HEK293 (cell line): ENCODE data around the gene PRKCE.

ENCODE experiments used
- CTCF ChIA-PET: fragments of 350-600 bp; formaldehyde crosslinking; extraction: SDS; loops from one replicate; lab custom pipeline; 2021; ENCODE audit warnings: antibody characterized with exemption; lab: Yijun Ruan, JAX
- POLR2A ChIA-PET: fragments of 300-600 bp; formaldehyde crosslinking; extraction: SDS; loops from one replicate; lab custom pipeline; 2020; ENCODE audit warnings: antibody characterized with exemption, inconsistent platforms; lab: Yijun Ruan, JAX
- H3K27ac ChIP-seq: fragments of 200-500 bp; sonication (Bioruptor generic); 2 replicates; pipeline ENCODE4 v1.5.1; 2014; ENCODE audit warnings: low read depth, low read length, control low read depth, inconsistent platforms; ENCODE audit errors: extremely low read depth
- H3K36me3 ChIP-seq, 2 experiments: fragments of 200-500 bp in 1 of 2; sonication (Bioruptor generic) in 1 of 2; 1 replicate in 1 of 2; 2 replicates in 1 of 2; pipeline ENCODE4 v1.5.1; 2014 to 2017; ENCODE audit warnings: inconsistent platforms in 2 of 2, low read length in 2 of 2; ENCODE audit not compliant: control insufficient read depth in 2 of 2, insufficient read depth in 1 of 2
- H3K4me1 ChIP-seq: fragments of 200-500 bp; sonication (Bioruptor generic); 2 replicates; pipeline ENCODE4 v1.5.1; 2014; ENCODE audit warnings: mild to moderate bottlenecking, low read length, inconsistent platforms; ENCODE audit not compliant: control insufficient read depth, insufficient read depth
- H3K4me3 ChIP-seq: 2 replicates; pipeline ENCODE4 v1.5.1; 2011; ENCODE audit warnings: low read depth, mild to moderate bottlenecking, control low read depth, low read length, moderate library complexity
- H3K9me3 ChIP-seq: fragments of 200-500 bp; sonication (Bioruptor generic); 2 replicates; pipeline ENCODE4 v1.5.1; 2014; ENCODE audit warnings: low read depth, low read length, inconsistent platforms; ENCODE audit not compliant: control insufficient read depth, insufficient read depth
- GLI2 ChIP-seq: fragments of 450-650 bp; formaldehyde crosslinking; IDR thresholded peaks from 2 replicates; pipeline ENCODE4; 2017; ENCODE audit warnings: missing biosample characterization, missing genetic modification characterization, low read depth, borderline replicate concordance
- IKZF3 ChIP-seq: fragments of 450-650 bp; IDR thresholded peaks from 2 replicates; pipeline ENCODE4 v1.5.0; 2018; ENCODE audit warnings: missing biosample characterization, mild to moderate bottlenecking, missing genetic modification characterization, moderate library complexity
- KLF7 ChIP-seq: fragments of 450-650 bp; formaldehyde crosslinking; IDR thresholded peaks from 2 replicates; pipeline ENCODE4 v1.5.1; 2016; ENCODE audit warnings: missing biosample characterization, missing genetic modification characterization, borderline replicate concordance
- SETDB1 ChIP-seq: IDR thresholded peaks from one replicate; pipeline ENCODE4 v1.6.1; 2017; ENCODE audit warnings: mild to moderate bottlenecking, low read length, moderate library complexity, mixed read lengths; ENCODE audit not compliant: insufficient read length
- WT1 ChIP-seq: fragments of 450-650 bp; formaldehyde crosslinking; IDR thresholded peaks from 2 replicates; pipeline ENCODE4 v1.5.1; 2016; ENCODE audit warnings: missing biosample characterization, missing genetic modification characterization
- YY1 ChIP-seq: fragments of 450-650 bp; formaldehyde crosslinking; IDR thresholded peaks from 2 replicates; pipeline ENCODE4 v1.5.1; 2018; ENCODE audit warnings: missing biosample characterization, missing genetic modification characterization
- ZBTB17 ChIP-seq: fragments of 450-650 bp; formaldehyde crosslinking; IDR thresholded peaks from 2 replicates; pipeline ENCODE4 v1.5.1; 2016; ENCODE audit warnings: missing biosample characterization, missing genetic modification characterization
- ZBTB7A ChIP-seq: fragments of 450-650 bp; formaldehyde crosslinking; IDR thresholded peaks from 2 replicates; pipeline ENCODE4 v1.5.1; 2016; ENCODE audit warnings: low read depth, missing biosample characterization, missing genetic modification characterization
- ZFP3 ChIP-seq: fragments of 450-650 bp; formaldehyde crosslinking; IDR thresholded peaks from 2 replicates; pipeline ENCODE4 v1.5.1; 2016; ENCODE audit warnings: low read depth, missing biosample characterization, missing genetic modification characterization
- ZFP37 ChIP-seq: fragments of 450-650 bp; formaldehyde crosslinking; IDR thresholded peaks from 2 replicates; pipeline ENCODE4 v1.5.1; 2016; ENCODE audit warnings: missing biosample characterization, missing genetic modification characterization
- ZNF155 ChIP-seq: fragments of 450-650 bp; formaldehyde crosslinking; IDR thresholded peaks from 2 replicates; pipeline ENCODE4 v1.5.1; 2016; ENCODE audit warnings: missing biosample characterization, missing genetic modification characterization
- ZNF202 ChIP-seq: fragments of 450-650 bp; formaldehyde crosslinking; IDR thresholded peaks from 2 replicates; pipeline ENCODE4 v1.5.1; 2016; ENCODE audit warnings: missing biosample characterization, missing genetic modification characterization, borderline replicate concordance
- ZNF211 ChIP-seq: fragments of 450-650 bp; formaldehyde crosslinking; IDR thresholded peaks from 2 replicates; pipeline ENCODE4 v1.5.1; 2016; ENCODE audit warnings: low read depth, missing biosample characterization, missing genetic modification characterization
- ZNF292 ChIP-seq: fragments of 450-650 bp; formaldehyde crosslinking; IDR thresholded peaks from 2 replicates; pipeline ENCODE4 v1.5.1; 2016; ENCODE audit warnings: low read depth, missing biosample characterization, missing genetic modification characterization, borderline replicate concordance
- ZNF324 ChIP-seq: fragments of 450-650 bp; formaldehyde crosslinking; IDR thresholded peaks from 2 replicates; pipeline ENCODE4 v1.5.1; 2016; ENCODE audit warnings: missing biosample characterization, missing genetic modification characterization
- ZNF341 ChIP-seq: fragments of 450-650 bp; formaldehyde crosslinking; IDR thresholded peaks from 2 replicates; pipeline ENCODE4; 2016; ENCODE audit warnings: low read depth, missing biosample characterization, missing genetic modification characterization
- ZNF366 ChIP-seq: fragments of 450-650 bp; formaldehyde crosslinking; conservative IDR thresholded peaks from 2 replicates; pipeline ENCODE4 v1.5.1; 2016; ENCODE audit warnings: missing biosample characterization, missing genetic modification characterization
- ZNF501 ChIP-seq: fragments of 450-650 bp; formaldehyde crosslinking; IDR thresholded peaks from 2 replicates; pipeline ENCODE4 v1.5.1; 2016; ENCODE audit warnings: missing biosample characterization, missing genetic modification characterization
- ZNF660 ChIP-seq: fragments of 450-650 bp; IDR thresholded peaks from 2 replicates; pipeline ENCODE4 v1.5.1; 2018; ENCODE audit warnings: missing biosample characterization, mild to moderate bottlenecking, missing genetic modification characterization
- ZNF701 ChIP-seq: fragments of 450-650 bp; formaldehyde crosslinking; IDR thresholded peaks from 2 replicates; pipeline ENCODE4 v1.5.1; 2016; ENCODE audit warnings: missing biosample characterization, missing genetic modification characterization
- ZNF768 ChIP-seq: fragments of 450-650 bp; formaldehyde crosslinking; IDR thresholded peaks from 2 replicates; pipeline ENCODE4 v1.5.1; 2018; ENCODE audit warnings: missing biosample characterization, mild to moderate bottlenecking, missing genetic modification characterization
- TF ChIP-seq, protein P1 (sequence below): fragments of 450-650 bp; formaldehyde crosslinking; IDR thresholded peaks from 2 replicates; pipeline ENCODE4 v1.5.1; 2017; ENCODE audit warnings: missing biosample characterization, mild to moderate bottlenecking, missing genetic modification characterization, moderate library complexity
- TF ChIP-seq, protein P2 (sequence below): fragments of 450-650 bp; formaldehyde crosslinking; IDR thresholded peaks from 2 replicates; pipeline ENCODE4 v1.5.1; 2017; ENCODE audit warnings: missing biosample characterization, missing genetic modification characterization
- TF ChIP-seq, protein P3 (sequence below): fragments of 450-650 bp; IDR thresholded peaks from 2 replicates; pipeline ENCODE4 v1.5.1; 2018; ENCODE audit warnings: missing biosample characterization, mild to moderate bottlenecking, missing genetic modification characterization
- TF ChIP-seq, protein P4 (sequence below): fragments of 450-650 bp; formaldehyde crosslinking; IDR thresholded peaks from 2 replicates; pipeline ENCODE4 v1.5.1; 2016; ENCODE audit warnings: missing biosample characterization, missing genetic modification characterization
- TF ChIP-seq, protein P5 (sequence below): sonication (generic); formaldehyde crosslinking; IDR thresholded peaks from 2 replicates; pipeline ENCODE4 v1.8.1; 2022; ENCODE audit warnings: mild to moderate bottlenecking, moderate library complexity, missing genetic modification reagents
- TF ChIP-seq, protein P6 (sequence below): fragments of 450-650 bp; formaldehyde crosslinking; IDR thresholded peaks from 2 replicates; pipeline ENCODE4 v1.5.1; 2016; ENCODE audit warnings: missing biosample characterization, missing genetic modification characterization
- TF ChIP-seq, protein P7 (sequence below): fragments of 450-650 bp; formaldehyde crosslinking; IDR thresholded peaks from 2 replicates; pipeline ENCODE4; 2016; ENCODE audit warnings: missing biosample characterization, missing genetic modification characterization

PRKCE gene

DNA sequence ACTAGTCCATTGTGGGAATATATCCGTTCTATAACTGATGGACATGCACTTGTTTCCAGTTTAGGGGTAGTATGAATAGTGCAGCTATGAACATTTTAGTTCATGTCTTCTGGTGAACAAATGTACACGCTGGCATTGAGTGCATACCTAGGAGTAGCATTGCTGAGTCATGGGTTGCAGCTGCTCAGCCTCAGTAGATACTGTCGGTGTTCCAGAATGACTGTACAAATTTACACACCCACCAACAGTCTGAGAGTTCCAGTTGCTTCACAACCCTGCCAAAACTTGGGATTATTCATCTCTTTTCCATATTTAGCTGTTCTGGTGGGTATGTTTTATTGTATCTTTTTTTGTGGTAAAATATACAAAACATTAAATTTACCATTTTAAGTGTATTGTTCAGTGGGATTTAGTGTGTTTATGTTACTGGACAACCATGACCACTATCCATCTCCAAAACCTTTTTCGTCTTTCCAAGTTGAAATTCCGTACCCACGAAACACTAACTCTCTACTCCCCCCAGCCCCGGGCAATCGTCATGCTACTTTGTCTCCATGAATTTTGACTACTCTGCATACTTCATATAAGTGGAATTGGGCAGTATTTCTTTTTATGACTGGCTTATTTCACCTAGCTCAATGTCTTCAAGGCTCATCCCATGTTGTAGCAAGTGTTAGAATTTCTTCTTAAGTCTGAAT is 281.0 kb downstream of the PRKCE start:
- CTCF ChIA-PET: no interaction called here

DNA sequence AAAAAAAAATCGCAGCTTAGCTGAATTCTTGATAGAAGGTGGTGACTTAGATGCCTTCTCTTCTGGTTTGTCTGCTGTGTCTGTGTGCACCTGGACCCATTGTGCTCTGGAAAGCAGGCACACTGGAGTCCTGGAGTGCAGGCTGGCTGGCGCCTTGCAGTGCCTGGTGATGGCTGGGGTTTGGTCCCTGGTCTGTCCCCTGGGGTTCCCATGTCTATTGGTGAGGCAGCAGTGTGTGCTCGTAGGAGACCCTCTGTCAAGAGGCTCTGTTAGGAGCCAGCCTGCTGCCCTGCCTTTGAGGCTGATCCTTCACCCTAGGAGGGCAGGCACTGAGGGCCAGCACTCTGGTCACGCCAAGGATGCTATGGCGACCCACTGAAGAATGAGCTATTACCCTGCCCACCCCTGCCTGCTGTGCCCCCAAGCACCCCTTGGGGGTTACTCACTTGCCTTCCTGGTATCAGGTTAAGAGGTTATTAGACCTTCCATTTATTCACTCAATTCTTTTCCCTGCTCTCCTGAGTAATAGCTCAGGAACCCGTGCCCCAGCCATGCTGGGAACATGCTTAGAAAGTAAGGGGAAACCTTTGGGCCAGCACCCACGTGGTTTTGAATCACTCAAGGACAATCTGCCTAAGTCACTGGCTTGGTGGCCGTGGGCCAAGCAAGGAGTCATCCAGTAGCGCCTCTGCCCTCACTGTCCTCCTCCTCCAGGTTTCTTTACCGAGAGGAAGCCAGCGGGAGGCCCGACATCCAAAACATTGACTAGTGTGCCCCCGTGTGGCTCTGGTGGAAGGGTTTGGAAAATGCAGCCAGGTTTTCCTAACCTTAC is 284.5 kb downstream of the PRKCE start:
- H3K9me3 ChIP-seq: no peaks in the 10 kb centered on the region
- H3K27ac ChIP-seq: no peak overlapping the region
- H3K4me3 ChIP-seq: no peak overlapping the region
- peaks cover 20% of the 10 kb centered on the region for H3K4me1 ChIP-seq
- no peaks in the 10 kb centered on the region for H3K36me3 ChIP-seq
- ChIA-PET CTCF (interaction anchor here (0.6 to 2.5 kb wide), 16 partner anchors 11 to 978 kb away, joined by 3 to 15 read pairs (median 4); no protein-coding TSS in a partner anchor), POLR2A (no interaction called here)
- TF ChIP-seq ZBTB7A (tag by site-specific recombination): no peak
- TF ChIP-seq ZFP3 (tag by site-specific recombination): no peak
- peak; percentile 64; the same call in 1 of the 2 replicates for TF ChIP-seq IKZF3 (tag by site-specific recombination)
- no peak for TF ChIP-seq SETDB1
- TF ChIP-seq ZNF366 (tag by site-specific recombination): peak; percentile 78
- no peak for TF ChIP-seq YY1 (tag by site-specific recombination)
- peak; percentile 82 for TF ChIP-seq ZBTB17 (tag by site-specific recombination)
- TF ChIP-seq WT1 (tag by site-specific recombination): no peak
- TF ChIP-seq, protein P1, sequence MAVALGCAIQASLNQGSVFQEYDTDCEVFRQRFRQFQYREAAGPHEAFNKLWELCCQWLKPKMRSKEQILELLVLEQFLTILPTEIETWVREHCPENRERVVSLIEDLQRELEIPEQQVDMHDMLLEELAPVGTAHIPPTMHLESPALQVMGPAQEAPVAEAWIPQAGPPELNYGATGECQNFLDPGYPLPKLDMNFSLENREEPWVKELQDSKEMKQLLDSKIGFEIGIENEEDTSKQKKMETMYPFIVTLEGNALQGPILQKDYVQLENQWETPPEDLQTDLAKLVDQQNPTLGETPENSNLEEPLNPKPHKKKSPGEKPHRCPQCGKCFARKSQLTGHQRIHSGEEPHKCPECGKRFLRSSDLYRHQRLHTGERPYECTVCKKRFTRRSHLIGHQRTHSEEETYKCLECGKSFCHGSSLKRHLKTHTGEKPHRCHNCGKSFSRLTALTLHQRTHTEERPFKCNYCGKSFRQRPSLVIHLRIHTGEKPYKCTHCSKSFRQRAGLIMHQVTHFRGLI: no peak
- TF ChIP-seq, protein P2, sequence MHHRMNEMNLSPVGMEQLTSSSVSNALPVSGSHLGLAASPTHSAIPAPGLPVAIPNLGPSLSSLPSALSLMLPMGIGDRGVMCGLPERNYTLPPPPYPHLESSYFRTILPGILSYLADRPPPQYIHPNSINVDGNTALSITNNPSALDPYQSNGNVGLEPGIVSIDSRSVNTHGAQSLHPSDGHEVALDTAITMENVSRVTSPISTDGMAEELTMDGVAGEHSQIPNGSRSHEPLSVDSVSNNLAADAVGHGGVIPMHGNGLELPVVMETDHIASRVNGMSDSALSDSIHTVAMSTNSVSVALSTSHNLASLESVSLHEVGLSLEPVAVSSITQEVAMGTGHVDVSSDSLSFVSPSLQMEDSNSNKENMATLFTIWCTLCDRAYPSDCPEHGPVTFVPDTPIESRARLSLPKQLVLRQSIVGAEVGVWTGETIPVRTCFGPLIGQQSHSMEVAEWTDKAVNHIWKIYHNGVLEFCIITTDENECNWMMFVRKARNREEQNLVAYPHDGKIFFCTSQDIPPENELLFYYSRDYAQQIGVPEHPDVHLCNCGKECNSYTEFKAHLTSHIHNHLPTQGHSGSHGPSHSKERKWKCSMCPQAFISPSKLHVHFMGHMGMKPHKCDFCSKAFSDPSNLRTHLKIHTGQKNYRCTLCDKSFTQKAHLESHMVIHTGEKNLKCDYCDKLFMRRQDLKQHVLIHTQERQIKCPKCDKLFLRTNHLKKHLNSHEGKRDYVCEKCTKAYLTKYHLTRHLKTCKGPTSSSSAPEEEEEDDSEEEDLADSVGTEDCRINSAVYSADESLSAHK (tag by site-specific recombination): no peak

More for the DNA sequence above, 281.0 kb downstream of the PRKCE start:
- TF ChIP-seq ZNF701 (tag by site-specific recombination) (no peak), KLF7 (tag by site-specific recombination) (no peak), ZFP37 (tag by site-specific recombination) (no peak), ZNF341 (tag by site-specific recombination) (no peak), GLI2 (tag by site-specific recombination) (no peak), ZNF324 (no peak), ZNF292 (tag by site-specific recombination) (no peak), ZNF155 (tag by site-specific recombination) (no peak), ZNF660 (no peak), ZNF768 (tag by site-specific recombination) (no peak), ZNF202 (tag by site-specific recombination) (no peak), ZNF211 (no peak), ZNF501 (no peak)
- TF ChIP-seq, protein P3, sequence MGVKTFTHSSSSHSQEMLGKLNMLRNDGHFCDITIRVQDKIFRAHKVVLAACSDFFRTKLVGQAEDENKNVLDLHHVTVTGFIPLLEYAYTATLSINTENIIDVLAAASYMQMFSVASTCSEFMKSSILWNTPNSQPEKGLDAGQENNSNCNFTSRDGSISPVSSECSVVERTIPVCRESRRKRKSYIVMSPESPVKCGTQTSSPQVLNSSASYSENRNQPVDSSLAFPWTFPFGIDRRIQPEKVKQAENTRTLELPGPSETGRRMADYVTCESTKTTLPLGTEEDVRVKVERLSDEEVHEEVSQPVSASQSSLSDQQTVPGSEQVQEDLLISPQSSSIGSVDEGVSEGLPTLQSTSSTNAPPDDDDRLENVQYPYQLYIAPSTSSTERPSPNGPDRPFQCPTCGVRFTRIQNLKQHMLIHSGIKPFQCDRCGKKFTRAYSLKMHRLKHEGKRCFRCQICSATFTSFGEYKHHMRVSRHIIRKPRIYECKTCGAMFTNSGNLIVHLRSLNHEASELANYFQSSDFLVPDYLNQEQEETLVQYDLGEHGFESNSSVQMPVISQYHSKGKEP (tag by site-specific recombination): no peak
- TF ChIP-seq, protein P4, sequence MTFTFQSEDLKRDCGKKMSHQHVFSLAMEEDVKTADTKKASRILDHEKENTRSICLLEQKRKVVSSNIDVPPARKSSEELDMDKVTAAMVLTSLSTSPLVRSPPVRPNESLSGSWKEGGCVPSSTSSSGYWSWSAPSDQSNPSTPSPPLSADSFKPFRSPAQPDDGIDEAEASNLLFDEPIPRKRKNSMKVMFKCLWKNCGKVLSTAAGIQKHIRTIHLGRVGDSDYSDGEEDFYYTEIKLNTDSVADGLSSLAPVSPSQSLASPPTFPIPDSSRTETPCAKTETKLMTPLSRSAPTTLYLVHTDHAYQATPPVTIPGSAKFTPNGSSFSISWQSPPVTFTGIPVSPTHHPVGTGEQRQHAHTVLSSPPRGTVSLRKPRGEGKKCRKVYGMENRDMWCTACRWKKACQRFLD (tag by site-specific recombination): no peak
- TF ChIP-seq, protein P5, sequence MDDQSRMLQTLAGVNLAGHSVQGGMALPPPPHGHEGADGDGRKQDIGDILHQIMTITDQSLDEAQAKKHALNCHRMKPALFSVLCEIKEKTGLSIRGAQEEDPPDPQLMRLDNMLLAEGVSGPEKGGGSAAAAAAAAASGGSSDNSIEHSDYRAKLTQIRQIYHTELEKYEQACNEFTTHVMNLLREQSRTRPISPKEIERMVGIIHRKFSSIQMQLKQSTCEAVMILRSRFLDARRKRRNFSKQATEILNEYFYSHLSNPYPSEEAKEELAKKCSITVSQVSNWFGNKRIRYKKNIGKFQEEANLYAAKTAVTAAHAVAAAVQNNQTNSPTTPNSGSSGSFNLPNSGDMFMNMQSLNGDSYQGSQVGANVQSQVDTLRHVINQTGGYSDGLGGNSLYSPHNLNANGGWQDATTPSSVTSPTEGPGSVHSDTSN (CRISPR knock-in tag): no peak
- TF ChIP-seq, protein P6, sequence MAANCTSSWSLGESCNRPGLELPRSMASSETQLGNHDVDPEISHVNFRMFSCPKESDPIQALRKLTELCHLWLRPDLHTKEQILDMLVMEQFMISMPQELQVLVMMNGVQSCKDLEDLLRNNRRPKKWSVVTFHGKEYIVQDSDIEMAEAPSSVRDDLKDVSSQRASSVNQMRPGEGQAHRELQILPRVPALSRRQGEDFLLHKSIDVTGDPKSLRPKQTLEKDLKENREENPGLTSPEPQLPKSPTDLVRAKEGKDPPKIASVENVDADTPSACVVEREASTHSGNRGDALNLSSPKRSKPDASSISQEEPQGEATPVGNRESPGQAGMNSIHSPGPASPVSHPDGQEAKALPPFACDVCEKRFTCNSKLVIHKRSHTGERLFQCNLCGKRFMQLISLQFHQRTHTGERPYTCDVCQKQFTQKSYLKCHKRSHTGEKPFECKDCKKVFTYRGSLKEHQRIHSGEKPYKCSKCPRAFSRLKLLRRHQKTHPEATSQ (tag by site-specific recombination): no peak
- TF ChIP-seq, protein P7, sequence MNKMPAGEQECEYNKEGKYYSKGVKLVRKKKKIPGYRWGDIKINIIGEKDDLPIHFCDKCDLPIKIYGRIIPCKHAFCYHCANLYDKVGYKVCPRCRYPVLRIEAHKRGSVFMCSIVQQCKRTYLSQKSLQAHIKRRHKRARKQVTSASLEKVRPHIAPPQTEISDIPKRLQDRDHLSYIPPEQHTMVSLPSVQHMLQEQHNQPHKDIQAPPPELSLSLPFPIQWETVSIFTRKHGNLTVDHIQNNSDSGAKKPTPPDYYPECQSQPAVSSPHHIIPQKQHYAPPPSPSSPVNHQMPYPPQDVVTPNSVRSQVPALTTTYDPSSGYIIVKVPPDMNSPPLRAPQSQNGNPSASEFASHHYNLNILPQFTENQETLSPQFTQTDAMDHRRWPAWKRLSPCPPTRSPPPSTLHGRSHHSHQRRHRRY (tag by site-specific recombination): no peak
- no peaks in the 10 kb centered on the region for H3K9me3 ChIP-seq
- no peaks in the 10 kb centered on the region for H3K36me3 ChIP-seq
- H3K4me1 ChIP-seq: peaks cover 3% of the 10 kb centered on the region; the same call in 1 of the 2 replicates
- H3K4me3 ChIP-seq: no peak overlapping the region
- no peak overlapping the region for H3K27ac ChIP-seq
- POLR2A ChIA-PET: no interaction called here
